SU-DHL-6 (cell line): ENCODE data around the gene CSNK2B.

Experiments
- H2AFZ ChIP-seq: fragments of 200-600 bp; sonication (generic); 2 replicates; pipeline ENCODE4 v1.6.1; 2014; ENCODE audit warnings: low read depth, mild to moderate bottlenecking, moderate library complexity, mixed read lengths, antibody characterized with exemption, low read length; ENCODE audit not compliant: severe bottlenecking
- H3F3A ChIP-seq: fragments of 200-600 bp; shearing (Covaris generic); 2 replicates; pipeline ENCODE4 v1.6.0; 2016; ENCODE audit warnings: antibody characterized with exemption, mild to moderate bottlenecking; ENCODE audit not compliant: insufficient read depth
- H3K27ac ChIP-seq: fragments of 200-600 bp; sonication (generic); 2 replicates; pipeline ENCODE4 v1.5.1; 2016; ENCODE audit warnings: low read depth, mild to moderate bottlenecking, low read length, moderate library complexity, mixed read lengths
- H3K27me3 ChIP-seq: fragments of 200-600 bp; sonication (generic), shearing (Covaris generic); 2 replicates; pipeline ENCODE4 v1.6.0; 2014; ENCODE audit warnings: mild to moderate bottlenecking, low read length
- H3K36me3 ChIP-seq: fragments of 200-600 bp; sonication (generic); 2 replicates; pipeline ENCODE4 v1.6.1; 2014; ENCODE audit warnings: mild to moderate bottlenecking, low read length, mixed read lengths
- H3K4me2 ChIP-seq: fragments of 300-600, 200-600 bp; shearing (Covaris generic), sonication (generic); 2 replicates; pipeline ENCODE4 v1.6.0; 2014; ENCODE audit warnings: low read length, low read depth, mild to moderate bottlenecking; ENCODE audit not compliant: poor library complexity, severe bottlenecking
- H3K4me3 ChIP-seq: fragments of 200-600 bp; sonication (generic); 2 replicates; pipeline ENCODE4 v1.5.1; 2014; ENCODE audit warnings: antibody characterized with exemption, low read length, mild to moderate bottlenecking, mixed read lengths; ENCODE audit not compliant: insufficient read depth, poor library complexity, severe bottlenecking
- H3K79me2 ChIP-seq: fragments of 200-600 bp; sonication (generic); 2 replicates; pipeline ENCODE4 v1.6.1; 2014; ENCODE audit warnings: mild to moderate bottlenecking, low read length, moderate library complexity; ENCODE audit not compliant: insufficient read depth
- H3K9ac ChIP-seq: fragments of 200-600 bp; sonication (generic); 2 replicates; pipeline ENCODE4 v1.7.0; 2014; ENCODE audit warnings: mild to moderate bottlenecking, low read length
- H3K9me2 ChIP-seq: fragments of 200-600 bp; sonication (generic); replicated peaks from 2 replicates; pipeline ENCODE4 v1.6.1; 2014; ENCODE audit warnings: low read length; ENCODE audit not compliant: insufficient read depth
- H3K9me3 ChIP-seq: fragments of 200-600 bp; sonication (generic); 2 replicates; pipeline ENCODE4 v1.6.1; 2014; ENCODE audit warnings: low read length, mixed read lengths; ENCODE audit not compliant: insufficient read depth
- H4K20me1 ChIP-seq: fragments of 200-600 bp; sonication (generic); 2 replicates; pipeline ENCODE4 v1.6.1; 2014; ENCODE audit warnings: low read depth, mild to moderate bottlenecking, antibody characterized with exemption, low read length, moderate library complexity, mixed read lengths
- EZH2phosphoT487 ChIP-seq: fragments of 200-600 bp; sonication (generic), shearing (Covaris generic); conservative IDR thresholded peaks from 2 replicates; pipeline ENCODE4 v1.6.1; 2018; ENCODE audit warnings: mild to moderate bottlenecking, antibody characterized with exemption, low read length, moderate library complexity, mixed read lengths
- TF ChIP-seq, protein P1 (sequence below): fragments of 200-600 bp; sonication (generic); IDR thresholded peaks from one replicate; pipeline ENCODE4 v1.5.1; 2017; ENCODE audit warnings: antibody characterized with exemption, mild to moderate bottlenecking, low read length, moderate library complexity; ENCODE audit not compliant: insufficient read depth, poor library complexity, severe bottlenecking

CSNK2B gene

DNA sequence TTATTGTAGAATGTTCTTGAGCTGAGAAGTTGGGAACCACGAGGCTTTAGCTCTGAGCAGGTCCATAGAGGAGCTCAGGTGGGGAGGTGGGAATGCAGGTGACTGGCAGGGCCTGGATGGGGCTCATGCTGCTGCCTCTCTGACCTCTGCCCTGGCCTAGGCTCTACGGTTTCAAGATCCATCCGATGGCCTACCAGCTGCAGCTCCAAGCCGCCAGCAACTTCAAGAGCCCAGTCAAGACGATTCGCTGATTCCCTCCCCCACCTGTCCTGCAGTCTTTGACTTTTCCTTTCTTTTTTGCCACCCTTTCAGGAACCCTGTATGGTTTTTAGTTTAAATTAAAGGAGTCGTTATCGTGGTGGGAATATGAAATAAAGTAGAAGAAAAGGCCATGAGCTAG, 3.8 kb downstream of the CSNK2B start, which contains the start of gene LY6G5B:
LY6G5B (plus strand) TSS at position 301 of the 400 bp plus-strand sequence. CDS start 975 bp downstream, outside the sequence.
- Histone ChIP-seq H3K9me2 (no peaks in the 10 kb centered on the region), H3K79me2 (peaks cover 28% of the 10 kb centered on the region), H3K4me3 (no peak within 1 kb of the TSS), H4K20me1 (no peaks in the 10 kb centered on the region; the same call in 1 of the 2 replicates), H3K9ac (no peak within 1 kb of the TSS), H3F3A (peaks cover 10% of the 10 kb centered on the region), H3K4me2 (no peak within 1 kb of the TSS), H3K36me3 (peaks cover 28% of the 10 kb centered on the region), H3K9me3 (no peaks in the 10 kb centered on the region), H2AFZ (no peak within 1 kb of the TSS), H3K27me3 (no peaks in the 10 kb centered on the region), H3K27ac (no peak within 1 kb of the TSS)
- no peak for TF ChIP-seq EZH2phosphoT487
- TF ChIP-seq, protein P1, sequence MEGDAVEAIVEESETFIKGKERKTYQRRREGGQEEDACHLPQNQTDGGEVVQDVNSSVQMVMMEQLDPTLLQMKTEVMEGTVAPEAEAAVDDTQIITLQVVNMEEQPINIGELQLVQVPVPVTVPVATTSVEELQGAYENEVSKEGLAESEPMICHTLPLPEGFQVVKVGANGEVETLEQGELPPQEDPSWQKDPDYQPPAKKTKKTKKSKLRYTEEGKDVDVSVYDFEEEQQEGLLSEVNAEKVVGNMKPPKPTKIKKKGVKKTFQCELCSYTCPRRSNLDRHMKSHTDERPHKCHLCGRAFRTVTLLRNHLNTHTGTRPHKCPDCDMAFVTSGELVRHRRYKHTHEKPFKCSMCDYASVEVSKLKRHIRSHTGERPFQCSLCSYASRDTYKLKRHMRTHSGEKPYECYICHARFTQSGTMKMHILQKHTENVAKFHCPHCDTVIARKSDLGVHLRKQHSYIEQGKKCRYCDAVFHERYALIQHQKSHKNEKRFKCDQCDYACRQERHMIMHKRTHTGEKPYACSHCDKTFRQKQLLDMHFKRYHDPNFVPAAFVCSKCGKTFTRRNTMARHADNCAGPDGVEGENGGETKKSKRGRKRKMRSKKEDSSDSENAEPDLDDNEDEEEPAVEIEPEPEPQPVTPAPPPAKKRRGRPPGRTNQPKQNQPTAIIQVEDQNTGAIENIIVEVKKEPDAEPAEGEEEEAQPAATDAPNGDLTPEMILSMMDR: no peak

DNA sequence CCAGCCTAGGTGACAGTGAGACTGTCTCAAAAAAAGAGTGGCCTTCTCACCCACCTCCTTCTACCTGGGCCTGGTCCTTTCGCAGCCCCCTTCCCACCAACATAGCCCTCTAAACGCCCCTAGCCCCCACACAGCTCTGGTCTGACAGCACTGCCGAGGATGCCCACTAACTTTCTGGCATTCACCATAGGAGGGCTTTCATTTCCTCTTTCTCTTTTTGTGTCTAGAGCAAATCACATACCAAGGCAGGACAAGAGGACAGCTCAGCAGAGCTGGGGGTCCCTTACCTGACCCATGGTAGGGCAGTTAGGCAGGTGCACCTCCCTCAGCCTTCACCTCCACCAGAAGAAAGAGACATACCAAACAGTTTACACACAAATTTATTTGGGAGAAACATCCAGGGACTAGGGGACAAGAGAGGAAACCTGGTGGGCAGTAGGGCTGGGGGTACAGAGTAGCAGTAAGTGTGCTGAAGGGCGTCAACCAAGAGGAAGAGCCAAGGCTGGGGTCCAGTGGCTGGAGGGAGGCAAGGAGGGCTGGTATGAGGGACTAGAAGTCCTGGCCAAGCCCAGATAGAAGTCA, 10.5 kb downstream of the CSNK2B start:
- Histone ChIP-seq H3K79me2 (no peaks in the 10 kb centered on the region), H3K27ac (no peak overlapping the region), H3K9me2 (no peaks in the 10 kb centered on the region), H3K4me3 (no peak overlapping the region), H4K20me1 (no peaks in the 10 kb centered on the region), H3K27me3 (no peaks in the 10 kb centered on the region), H3K4me2 (no peak overlapping the region), H3K9ac (no peak overlapping the region), H3F3A (peaks cover 14% of the 10 kb centered on the region; the same call in 1 of the 2 replicates), H2AFZ (no peak overlapping the region), H3K36me3 (no peaks in the 10 kb centered on the region), H3K9me3 (no peaks in the 10 kb centered on the region)
- TF ChIP-seq, protein P1: no peak
- no peak for TF ChIP-seq EZH2phosphoT487

DNA sequence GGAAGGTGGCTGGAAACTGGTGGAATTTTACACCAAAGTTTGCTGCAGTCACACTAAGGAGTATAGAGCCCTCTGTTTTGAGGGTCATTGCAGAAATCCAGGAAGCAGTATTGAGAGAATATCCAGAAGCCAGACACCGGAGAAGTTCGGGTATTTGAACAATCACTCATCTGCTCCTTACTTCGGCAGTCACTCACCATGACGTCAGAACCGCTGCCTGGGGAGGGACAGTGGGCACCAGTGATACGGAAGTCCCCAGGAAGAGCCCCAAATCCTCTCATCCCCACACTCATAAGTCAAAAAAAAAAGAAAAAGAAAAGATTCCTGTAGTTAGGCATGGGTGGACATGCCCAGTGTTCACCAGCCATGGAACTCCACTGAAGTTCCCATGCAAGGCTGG, 11.0 kb downstream of the CSNK2B start:
- Histone ChIP-seq H3K79me2 (no peaks in the 10 kb centered on the region), H3K9me2 (no peaks in the 10 kb centered on the region), H3K9me3 (no peaks in the 10 kb centered on the region), H4K20me1 (no peaks in the 10 kb centered on the region), H3K9ac (no peak overlapping the region), H3K36me3 (no peaks in the 10 kb centered on the region), H2AFZ (no peak overlapping the region), H3K4me2 (no peak overlapping the region), H3K27ac (no peak overlapping the region), H3K27me3 (no peaks in the 10 kb centered on the region), H3F3A (peaks cover 14% of the 10 kb centered on the region; the same call in 1 of the 2 replicates), H3K4me3 (no peak overlapping the region)
- TF ChIP-seq EZH2phosphoT487: no peak
- TF ChIP-seq, protein P1: no peak
